GM18511 (cell line): ENCODE measurements around the gene KMT2A.
"Not testable (repeated sequence)": the region's sequence is repeated elsewhere in the genome, so short reads cannot be mapped to it uniquely, and the experiment has no call there.

Experiments used
- ATAC-seq: cut with Tn5 transposase; IDR thresholded peaks from one replicate; pipeline ENCODE4 v1.9.1; 2021; ENCODE audit warnings: mild to moderate bottlenecking, moderate library complexity; ENCODE audit not compliant: unreplicated experiment

Gene KMT2A

GRCh38 chr11:118435893-118436624 lies at the start of gene KMT2A:
Gene KMT2A, plus strand, starts transcription at chr11:118436492. Its CDS starts 21 bp downstream, at chr11:118436513.
- peak; percentile 54 for ATAC-seq

- ATAC-seq = no peak
Measured at GRCh38 chr11:118396097-118396501, 40.2 kb upstream of the KMT2A start.

GRCh38 chr11:118397448-118397847 lies 38.8 kb upstream of the KMT2A start:
- no peak for ATAC-seq

- ATAC-seq = no peak
Measured at GRCh38 chr11:118398791-118399559, 37.3 kb upstream of the KMT2A start.

GRCh38 chr11:118401151-118401879 lies 35.0 kb upstream of the KMT2A start, which contains the start of gene ATP5MG:
Gene ATP5MG, plus strand, starts transcription at chr11:118401606. Its CDS starts 60 bp downstream, at chr11:118401666.
- peak; percentile 72 for ATAC-seq

- ATAC-seq = peak; percentile 12
Measured at GRCh38 chr11:118401880-118402590, 34.3 kb upstream of the KMT2A start.

GRCh38 chr11:118402594-118402993 lies 33.7 kb upstream of the KMT2A start:
- not testable (repeated sequence) for ATAC-seq

GRCh38 chr11:118406599-118407166 lies 29.6 kb upstream of the KMT2A start:
- no peak for ATAC-seq

- ATAC-seq = no peak
Measured at GRCh38 chr11:118410055-118410745, 26.1 kb upstream of the KMT2A start.

- ATAC-seq = no peak
Measured at GRCh38 chr11:118411530-118411929, 24.8 kb upstream of the KMT2A start.

- no peak for ATAC-seq
Measured at GRCh38 chr11:118412921-118413320, 23.4 kb upstream of the KMT2A start.

- no peak for ATAC-seq
Measured at GRCh38 chr11:118415062-118415738, 21.1 kb upstream of the KMT2A start.

GRCh38 chr11:118415739-118416068 lies 20.6 kb upstream of the KMT2A start:
- no peak for ATAC-seq

- ATAC-seq = not testable (repeated sequence)
Measured at GRCh38 chr11:118416900-118417299, 19.4 kb upstream of the KMT2A start.

- ATAC-seq = no peak
Measured at GRCh38 chr11:118417801-118418200, 18.5 kb upstream of the KMT2A start.

GRCh38 chr11:118418766-118419165 lies 17.5 kb upstream of the KMT2A start:
- ATAC-seq = no peak

GRCh38 chr11:118427707-118428106 lies 8.6 kb upstream of the KMT2A start:
- no peak for ATAC-seq

GRCh38 chr11:118430956-118431355 lies 5.3 kb upstream of the KMT2A start:
- ATAC-seq = no peak

- no peak for ATAC-seq
Measured at GRCh38 chr11:118434123-118434552, 2.2 kb upstream of the KMT2A start.
